RWPE2 (cell line): ENCODE results near the gene SERPINB7.

ENCODE experiments used
- ATAC-seq: fragments of 200-7000 bp; cut with Tn5 transposase; 3 replicates; pipeline ENCODE4 v1.9.1; 2021; ENCODE audit warnings: low read depth
- DNase-seq: peaks from one replicate; pipeline ENCODE4 v3.0.0-alpha.2; 2020; ENCODE audit warnings: low spot score
- H3K27ac ChIP-seq: fragments of 450-650 bp; 2 replicates; pipeline ENCODE4 v1.5.1; 2017; ENCODE audit warnings: mild to moderate bottlenecking; ENCODE audit not compliant: poor library complexity, severe bottlenecking
- H3K27me3 ChIP-seq: fragments of 250-450 bp; sonication (Bioruptor Pico); 2 replicates; pipeline ENCODE4 v1.5.1; 2021; ENCODE audit warnings: mild to moderate bottlenecking, moderate library complexity; ENCODE audit not compliant: insufficient read depth, poor library complexity, severe bottlenecking
- H3K36me3 ChIP-seq: fragments of 250-450 bp; sonication (Bioruptor Pico); 2 replicates; pipeline ENCODE4 v1.5.1; 2020; ENCODE audit warnings: low read depth, mild to moderate bottlenecking, moderate library complexity
- H3K4me1 ChIP-seq: fragments of 250-450 bp; sonication (Bioruptor Pico); 2 replicates; pipeline ENCODE4 v1.5.1; 2021; ENCODE audit warnings: mild to moderate bottlenecking, moderate library complexity; ENCODE audit not compliant: insufficient read depth, poor library complexity, severe bottlenecking
- H3K4me3 ChIP-seq: fragments of 250-450 bp; sonication (Bioruptor Pico); 2 replicates; pipeline ENCODE4 v1.5.1; 2021; ENCODE audit warnings: mild to moderate bottlenecking, moderate library complexity; ENCODE audit not compliant: severe bottlenecking
- H3K9me3 ChIP-seq: fragments of 250-450 bp; sonication (Bioruptor Pico); 2 replicates; pipeline ENCODE4 v1.5.1; 2021; ENCODE audit warnings: mild to moderate bottlenecking, moderate library complexity; ENCODE audit not compliant: severe bottlenecking
- TF ChIP-seq, protein P1 (sequence below): fragments of 450-650 bp; IDR thresholded peaks from one replicate; pipeline ENCODE4 v1.5.1; 2017; ENCODE audit warnings: mild to moderate bottlenecking, moderate library complexity; ENCODE audit not compliant: poor library complexity, severe bottlenecking

SERPINB7 gene

DNA sequence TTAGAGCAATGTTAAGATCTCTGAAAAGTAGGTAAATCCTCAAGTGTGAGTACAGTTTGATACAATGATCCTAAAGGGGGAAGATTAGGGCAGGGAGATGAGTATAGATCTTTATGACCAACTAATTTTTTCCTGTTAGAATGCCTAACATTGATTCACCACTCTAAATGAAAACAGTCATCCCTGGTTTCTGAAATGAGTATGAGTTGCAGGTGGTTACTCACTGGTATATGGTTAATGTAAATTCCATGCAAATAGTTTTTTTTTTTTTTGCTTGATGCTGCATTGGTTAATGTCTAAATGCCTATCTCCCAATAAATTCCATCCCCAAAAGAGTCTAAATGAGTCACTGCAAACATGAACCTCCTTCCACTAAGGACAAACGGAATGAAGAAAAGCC is 57.3 kb downstream of the SERPINB7 start:
- Histone ChIP-seq H3K4me3 (no peak overlapping the region), H3K9me3 (no peaks in the 10 kb centered on the region), H3K27me3 (no peaks in the 10 kb centered on the region), H3K4me1 (peaks cover 28% of the 10 kb centered on the region), H3K27ac (peak overlapping the region; percentile 73), H3K36me3 (no peaks in the 10 kb centered on the region)
- TF ChIP-seq, protein P1, sequence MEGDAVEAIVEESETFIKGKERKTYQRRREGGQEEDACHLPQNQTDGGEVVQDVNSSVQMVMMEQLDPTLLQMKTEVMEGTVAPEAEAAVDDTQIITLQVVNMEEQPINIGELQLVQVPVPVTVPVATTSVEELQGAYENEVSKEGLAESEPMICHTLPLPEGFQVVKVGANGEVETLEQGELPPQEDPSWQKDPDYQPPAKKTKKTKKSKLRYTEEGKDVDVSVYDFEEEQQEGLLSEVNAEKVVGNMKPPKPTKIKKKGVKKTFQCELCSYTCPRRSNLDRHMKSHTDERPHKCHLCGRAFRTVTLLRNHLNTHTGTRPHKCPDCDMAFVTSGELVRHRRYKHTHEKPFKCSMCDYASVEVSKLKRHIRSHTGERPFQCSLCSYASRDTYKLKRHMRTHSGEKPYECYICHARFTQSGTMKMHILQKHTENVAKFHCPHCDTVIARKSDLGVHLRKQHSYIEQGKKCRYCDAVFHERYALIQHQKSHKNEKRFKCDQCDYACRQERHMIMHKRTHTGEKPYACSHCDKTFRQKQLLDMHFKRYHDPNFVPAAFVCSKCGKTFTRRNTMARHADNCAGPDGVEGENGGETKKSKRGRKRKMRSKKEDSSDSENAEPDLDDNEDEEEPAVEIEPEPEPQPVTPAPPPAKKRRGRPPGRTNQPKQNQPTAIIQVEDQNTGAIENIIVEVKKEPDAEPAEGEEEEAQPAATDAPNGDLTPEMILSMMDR, result no peak
- no peak for DNase-seq
- ATAC-seq, result peak; percentile 83

DNA sequence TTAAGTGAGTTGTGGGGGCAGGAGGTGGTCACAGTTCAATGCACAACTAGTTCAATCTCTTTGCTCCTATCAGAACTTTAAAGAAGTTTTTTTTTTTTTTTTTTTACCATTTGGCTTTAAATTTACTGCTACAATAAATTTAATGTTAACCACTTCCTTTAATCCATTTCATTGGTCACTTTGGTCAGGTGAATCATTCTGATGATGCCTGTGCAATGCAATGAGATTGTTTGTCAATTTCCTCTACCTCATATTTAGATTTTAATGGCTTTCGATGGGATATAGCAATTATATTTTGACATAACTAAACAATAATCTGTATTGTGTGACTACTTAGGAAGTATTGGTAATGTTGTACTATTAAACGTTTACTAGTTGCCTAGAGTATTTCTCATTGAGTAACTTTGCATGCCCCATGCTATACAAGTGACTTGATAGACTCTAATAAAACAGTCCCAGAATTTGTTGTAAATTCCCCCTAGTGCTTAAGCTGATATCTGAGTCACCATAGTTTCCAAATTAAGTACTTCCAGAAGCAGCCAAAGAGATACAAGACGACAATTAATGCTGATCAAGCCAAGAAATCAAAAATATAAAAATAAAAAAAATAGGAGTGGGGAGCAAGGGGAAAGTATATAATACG is 59.4 kb downstream of the SERPINB7 start:
- H3K4me1 ChIP-seq, result peaks cover 28% of the 10 kb centered on the region
- TF ChIP-seq, protein P1, result no peak
- H3K27me3 ChIP-seq, result no peaks in the 10 kb centered on the region
- no peak for DNase-seq
- peak overlapping the region; percentile 18 for H3K27ac ChIP-seq
- no peaks in the 10 kb centered on the region for H3K9me3 ChIP-seq
- no peaks in the 10 kb centered on the region for H3K36me3 ChIP-seq
- H3K4me3 ChIP-seq, result no peak overlapping the region
- ATAC-seq, result no peak

DNA sequence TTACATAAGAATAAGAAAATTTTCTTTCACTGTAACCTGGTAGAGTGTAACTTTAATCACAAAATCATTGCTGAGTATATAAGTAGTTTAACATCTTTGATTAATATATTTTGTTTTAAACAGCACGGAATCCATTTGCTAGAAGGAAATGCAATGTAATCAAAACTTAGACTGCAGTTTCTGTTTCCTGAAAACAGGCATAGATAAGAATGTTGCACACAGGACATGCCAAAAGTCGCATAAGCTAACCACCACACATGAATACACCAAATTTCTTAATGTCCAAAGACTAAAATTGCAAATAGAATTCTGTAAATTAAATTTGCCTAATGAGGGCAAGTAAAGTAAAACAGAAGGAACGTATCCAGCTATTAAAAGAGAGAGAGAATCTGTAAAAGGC is 61.2 kb downstream of the SERPINB7 start:
- DNase-seq, result no peak

DNA sequence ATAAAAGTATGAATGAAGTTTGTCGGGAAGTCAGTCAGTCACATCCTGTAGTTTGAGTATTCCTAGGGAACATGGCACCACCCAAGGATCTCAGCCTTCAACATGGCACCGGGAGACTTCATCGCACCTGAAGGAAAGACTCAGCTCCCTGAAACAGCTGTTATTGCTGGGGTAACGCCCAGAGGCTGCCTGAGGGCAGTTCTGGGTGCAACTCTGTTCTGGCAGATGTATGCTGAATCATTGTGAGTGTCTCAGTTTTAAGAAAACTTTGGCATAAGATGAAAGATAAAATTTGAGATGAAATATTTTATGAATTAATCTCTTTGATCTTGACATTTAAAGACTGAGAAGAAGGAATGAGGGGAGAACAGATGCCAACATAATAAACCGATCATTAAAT is 62.4 kb downstream of the SERPINB7 start:
- TF ChIP-seq, protein P1, result no peak
- H3K9me3 ChIP-seq, result no peaks in the 10 kb centered on the region
- H3K27me3 ChIP-seq, result no peaks in the 10 kb centered on the region
- DNase-seq, result no peak
- no peak overlapping the region for H3K4me3 ChIP-seq
- no peak for ATAC-seq
- no peaks in the 10 kb centered on the region for H3K36me3 ChIP-seq
- H3K4me1 ChIP-seq, result no peaks in the 10 kb centered on the region
- H3K27ac ChIP-seq, result no peak overlapping the region

More for the DNA sequence above, 61.2 kb downstream of the SERPINB7 start:
- TF ChIP-seq, protein P1, result no peak
- peaks cover 9% of the 10 kb centered on the region for H3K4me1 ChIP-seq
- no peaks in the 10 kb centered on the region for H3K27me3 ChIP-seq
- no peak for ATAC-seq
- H3K36me3 ChIP-seq, result no peaks in the 10 kb centered on the region
- H3K27ac ChIP-seq, result no peak overlapping the region
- H3K4me3 ChIP-seq, result no peak overlapping the region
- no peaks in the 10 kb centered on the region for H3K9me3 ChIP-seq

DNA sequence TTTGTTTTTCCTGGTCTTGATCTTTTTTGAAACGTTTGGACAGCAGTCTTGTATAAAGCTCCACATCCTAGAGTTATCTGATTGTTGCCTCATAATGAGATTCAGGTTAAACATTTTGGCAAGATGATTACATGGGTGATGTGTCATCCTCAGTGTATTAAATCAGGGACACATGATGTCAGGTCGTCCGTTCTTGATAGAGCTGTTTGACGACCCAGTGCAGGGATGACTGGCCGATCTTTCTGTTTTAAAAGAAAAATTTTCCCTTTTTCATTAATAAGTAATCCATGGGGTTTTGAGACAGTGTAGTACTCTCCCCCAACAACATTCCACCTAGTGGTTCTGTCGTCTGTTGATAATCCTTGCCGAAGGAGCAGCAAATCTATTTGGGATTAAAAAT is 67.8 kb downstream of the SERPINB7 start:
- no peak for DNase-seq
- no peak for ATAC-seq
- Histone ChIP-seq H3K27ac (no peak overlapping the region), H3K4me1 (no peaks in the 10 kb centered on the region), H3K36me3 (no peaks in the 10 kb centered on the region), H3K9me3 (no peaks in the 10 kb centered on the region), H3K4me3 (no peak overlapping the region), H3K27me3 (no peaks in the 10 kb centered on the region)
- TF ChIP-seq, protein P1, result no peak
